NCI-H2029 (cell line): ENCODE data around the gene CSTF2.

Experiments used
- DNase-seq: peaks from one replicate; lab custom pipeline; 2025; lab: John Stamatoyannopoulos, UW

Gene CSTF2

GRCh38 chrX:100871594-100872560 is 51.7 kb downstream of the CSTF2 start:
- no peak for DNase-seq

- DNase-seq: no peak
Measured at GRCh38 chrX:100874325-100874724, 54.1 kb downstream of the CSTF2 start, which contains the start of gene NOX1. Gene NOX1 (minus strand): TSS chrX:100874359. CDS start chrX:100874139, 220 bp downstream.

DNA sequence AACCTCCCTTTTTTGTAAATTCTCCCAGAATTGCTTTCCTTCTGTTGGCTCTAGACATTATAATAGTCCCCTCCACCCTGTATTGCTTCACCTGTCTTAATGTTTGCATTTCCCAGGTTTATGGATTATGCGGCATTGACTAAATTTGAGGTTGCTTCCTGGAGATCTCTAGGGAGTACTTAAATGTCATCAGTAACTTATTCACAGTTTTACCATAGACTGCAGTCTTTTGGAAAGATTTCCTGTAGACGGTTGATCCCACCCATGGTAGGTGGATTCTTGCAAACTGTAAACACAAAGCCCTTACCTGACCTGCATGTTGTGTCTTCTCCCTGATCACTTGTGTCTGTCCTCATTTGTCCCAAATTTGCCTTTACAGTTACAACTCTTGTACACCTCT is 60.2 kb downstream of the CSTF2 start:
- no peak for DNase-seq

DNA sequence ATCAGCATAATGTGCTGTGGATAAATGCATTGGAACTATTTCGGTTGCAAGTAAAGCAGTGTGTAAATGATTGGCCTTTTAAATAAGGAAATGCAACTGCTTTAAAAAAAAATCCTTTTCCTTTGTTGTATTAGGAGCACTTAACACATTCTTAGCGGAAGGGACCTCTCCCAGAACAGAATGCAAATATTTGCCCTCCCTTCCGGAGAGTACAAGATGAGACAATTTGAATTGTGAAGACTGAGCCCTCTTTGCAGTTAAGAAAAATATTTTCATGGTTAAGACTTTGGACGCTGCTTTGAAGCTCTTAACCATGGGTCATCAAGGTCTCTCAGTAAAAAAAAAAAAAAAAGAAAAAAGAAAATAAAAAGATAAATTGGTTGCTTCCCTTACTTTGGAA is 63.5 kb downstream of the CSTF2 start:
- peak; percentile 4 for DNase-seq
